Loucy (cell line): ENCODE results near the gene FAM186B.

Experiments used
- CTCF ChIP-seq: fragments of 200-600 bp; sonication (generic); conservative IDR thresholded peaks from 2 replicates; pipeline ENCODE4 v1.5.1; 2014; ENCODE audit warnings: mild to moderate bottlenecking, antibody characterized with exemption, low read length
- EZH2phosphoT487 ChIP-seq: fragments of 200-600 bp; IDR thresholded peaks from 2 replicates; pipeline ENCODE4 v1.6.1; 2018; ENCODE audit warnings: antibody characterized with exemption, mild to moderate bottlenecking, moderate library complexity, borderline replicate concordance

GRCh38 chr12:49566361-49566760, 39.1 kb downstream of the FAM186B start:
- no peak for TF ChIP-seq CTCF
- no peak for TF ChIP-seq EZH2phosphoT487
